Body of pancreas (tissue), 4 donors: ENCODE measurements around the gene MICOS13. TPM values are rescaled to one million over a fixed set of nuclear protein-coding genes. Genes with fewer than 3 reads are reported as not detected.
A peak's percentile ranks its signal among the peaks of the same experiment; 100 is the strongest.

Experiments
- ATAC-seq: fragments of 150-250 bp; one replicate; pipeline ENCODE4 v1.9.1; 2016
- DNase-seq, 4 donors: peaks; one replicate each; pipeline ENCODE4 v3.0.0-alpha.2; 2019
- H3K27ac ChIP-seq, 4 donors: fragments of 200-600 bp; sonication (generic); 1 replicate in 3 of 4; 2 replicates in 1 of 4; pipeline versions ENCODE4 v1.5.1 to v1.6.1; 2016 to 2019; ENCODE audit warnings: mild to moderate bottlenecking in 1 of 4, mixed read lengths in 1 of 4, moderate library complexity in 1 of 4
- H3K27me3 ChIP-seq, 2 donors: fragments of 200-600 bp; sonication (generic); one replicate each; pipeline ENCODE4 v1.6.0; 2016; ENCODE audit warnings: mild to moderate bottlenecking in 1 of 2
- H3K36me3 ChIP-seq, 2 donors: fragments of 200-600 bp; sonication (generic); replicated peaks in 1 of 2; 2 replicates each; pipeline ENCODE4 v1.5.1; 2016; ENCODE audit warnings: low read depth in 2 of 2; ENCODE audit not compliant: insufficient read depth in 1 of 2
- H3K4me1 ChIP-seq: fragments of 200-600 bp; sonication (generic); one replicate; pipeline ENCODE4 v1.6.0; 2016
- H3K4me3 ChIP-seq, 2 donors: fragments of 200-600 bp; sonication (generic); 1 replicate in 1 of 2; 2 replicates in 1 of 2; pipeline ENCODE4 v1.5.1; 2016 to 2019
- H3K9me3 ChIP-seq, 3 donors: fragments of 200-600 bp; sonication (generic); 1 replicate in 2 of 3; 2 replicates in 1 of 3; pipeline ENCODE4 v1.5.1; 2016
- CTCF ChIP-seq, 7 experiments: fragments of 450-650 bp in 4 of 7; fragments of 200-600 bp in 3 of 7; sonication (generic) in 3 of 7; IDR thresholded peaks; one replicate each; pipeline ENCODE4 v1.5.1; 2016 to 2019; ENCODE audit warnings: antibody characterized with exemption in 7 of 7
- POLR2A ChIP-seq, 3 donors: fragments of 450-650 bp; IDR thresholded peaks; one replicate each; pipeline ENCODE4 v1.6.1; 2016; ENCODE audit warnings: antibody characterized with exemption in 3 of 3, mild to moderate bottlenecking in 2 of 3
- WGBS, 2 donors: methylation state at CpG; one replicate each; pipeline ENCODE4 v1.1.5; 2017; 5-methylcytosine and 5-hydroxymethylcytosine counted together
- intact Hi-C: fragments of 100-400 bp; cut with DNase I; formaldehyde crosslinking; loops from one replicate; pipeline ENCODE4 v1.15.1; 2023
- total RNA-seq, 2 donors: library from RNA; depleted of rRNA; stranded (reverse); fragments of >200 nt; gene quantifications; one replicate each; pipeline ENCODE4 v1.1.0, GENCODE V29; 2016

Gene MICOS13
- total RNA-seq, 2 donors from 2014 or later, result 14.5 to 14.8 TPM

GRCh38 chr19:5695649-5696195, 15.4 kb upstream of the MICOS13 start:
- ATAC-seq (no peak), DNase-seq (peak in 1 of 4 donors; percentile 12)
- Histone ChIP-seq H3K36me3 (peaks cover 6 to 16% of the 10 kb centered on the region in 2 donors), H3K4me3 (no peak overlapping the region), H3K9me3 (no peaks in the 10 kb centered on the region), H3K4me1 (peaks cover 20% of the 10 kb centered on the region), H3K27me3 (no peaks in the 10 kb centered on the region), H3K27ac (no peak overlapping the region)
- 82 to 100% methylated on average over 1 to 25 of the region's 28 CpGs for WGBS, 2 donors
- intact Hi-C loops, result no loop called here
- TF ChIP-seq CTCF (IDR thresholded peaks at IDR 0.05) (no peak), POLR2A (IDR thresholded peaks at IDR 0.05) (no peak)

DNA sequence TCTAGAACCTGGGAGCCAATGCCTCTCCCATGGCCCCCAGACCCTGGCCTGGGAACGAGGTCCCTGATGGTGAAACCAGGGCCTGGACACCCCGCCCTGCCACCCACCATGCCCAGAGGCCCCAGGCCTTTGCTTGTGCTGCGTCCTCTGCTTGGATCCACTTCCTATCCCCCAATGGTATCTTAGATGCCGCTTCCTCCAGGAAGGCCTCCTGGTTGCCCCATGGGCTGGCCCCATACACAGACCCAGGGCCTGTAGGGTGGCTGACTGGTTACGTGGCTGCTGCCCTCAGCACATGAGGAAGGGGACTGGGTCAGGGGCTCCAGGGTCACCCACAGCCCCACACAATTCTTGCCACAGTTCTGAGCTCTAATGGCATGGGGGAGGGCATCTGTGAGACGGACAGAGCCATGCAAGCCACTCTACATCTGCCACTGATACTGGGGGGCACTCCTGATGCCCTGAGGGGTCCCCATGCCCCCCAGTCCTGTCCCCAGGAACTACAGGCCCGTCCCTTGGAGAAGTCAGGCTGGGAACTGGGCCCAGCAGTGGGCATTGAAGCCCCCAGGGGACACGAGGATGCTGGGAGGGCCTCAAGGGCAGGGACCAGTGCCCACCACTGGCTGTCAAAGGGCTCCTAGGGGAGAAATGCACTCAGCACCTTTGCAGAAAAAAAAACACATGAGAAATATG, 14.8 kb upstream of the MICOS13 start:
- H3K36me3 ChIP-seq, result peaks cover 6 to 16% of the 10 kb centered on the region in 2 donors
- TF ChIP-seq POLR2A (IDR thresholded peaks at IDR 0.05) (no peak), CTCF (IDR thresholded peaks at IDR 0.05) (no peak)
- H3K27me3 ChIP-seq, result no peaks in the 10 kb centered on the region
- H3K9me3 ChIP-seq, result no peaks in the 10 kb centered on the region
- H3K4me3 ChIP-seq, result no peak overlapping the region
- no peak overlapping the region for H3K27ac ChIP-seq
- 89 to 94% methylated on average over 1 to 8 of the region's 8 CpGs for WGBS, 2 donors
- intact Hi-C loops, result no loop called here
- ATAC-seq, result no peak
- H3K4me1 ChIP-seq, result peaks cover 20% of the 10 kb centered on the region
- peak in 1 of 4 donors; percentile 12 for DNase-seq

DNA sequence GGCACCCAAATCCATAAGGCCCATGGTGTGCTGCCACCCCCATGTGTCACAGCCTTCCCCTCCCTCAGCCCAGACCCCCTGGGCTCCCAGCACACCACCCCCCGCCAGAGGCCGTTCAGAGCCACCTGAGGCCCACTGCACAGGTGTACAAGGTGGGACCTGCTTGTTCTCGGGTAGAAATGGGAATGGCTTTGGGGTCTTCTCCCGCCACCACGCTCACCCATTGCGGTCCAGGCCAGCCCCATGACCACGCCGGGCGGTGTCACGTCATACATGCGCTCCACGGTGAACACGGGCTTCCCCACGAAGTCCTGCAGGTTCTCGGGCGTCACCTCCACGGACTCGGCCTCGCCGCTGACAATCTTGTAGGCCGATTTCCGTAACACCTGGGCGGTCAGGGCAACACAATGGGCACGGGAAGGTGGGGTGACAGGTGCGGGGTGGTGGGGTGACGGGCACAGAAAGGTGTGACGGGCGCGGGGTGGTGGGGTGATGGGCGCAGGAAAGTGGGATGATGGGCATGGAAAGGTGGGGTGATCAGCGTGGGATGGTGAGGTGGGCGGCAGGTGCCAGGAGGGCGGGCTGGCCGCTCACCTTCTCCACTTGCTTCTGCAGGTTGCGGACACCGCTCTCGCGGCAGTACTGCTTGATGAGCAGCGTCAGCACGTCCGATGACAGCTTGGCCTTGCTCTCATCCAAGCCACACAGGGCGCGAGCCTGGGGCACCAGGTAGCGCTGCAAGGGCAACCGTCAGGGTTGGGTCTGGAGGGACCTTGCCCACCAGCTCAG, 14.0 kb upstream of the MICOS13 start:
- Histone ChIP-seq H3K27ac (no peak overlapping the region), H3K4me3 (no peak overlapping the region), H3K27me3 (no peaks in the 10 kb centered on the region), H3K4me1 (peaks cover 23% of the 10 kb centered on the region), H3K9me3 (no peaks in the 10 kb centered on the region), H3K36me3 (peaks cover 6 to 16% of the 10 kb centered on the region in 2 donors)
- no peak for TF ChIP-seq CTCF (IDR thresholded peaks at IDR 0.05)
- no peak for TF ChIP-seq POLR2A (IDR thresholded peaks at IDR 0.05)
- WGBS, 2 donors, result 87 to 90% methylated on average over 29 to 43 of the region's 45 CpGs
- intact Hi-C loops, result no loop called here
- ATAC-seq (no peak), DNase-seq (peak in 1 of 4 donors; percentile 16)

- WGBS, 2 donors, result 90 to 94% methylated on average over 17 to 36 of the region's 39 CpGs
- H3K27me3 ChIP-seq, result no peaks in the 10 kb centered on the region
- intact Hi-C loops, result no loop called here
- ATAC-seq, result no peak
- H3K36me3 ChIP-seq, result peaks cover 4 to 15% of the 10 kb centered on the region in 2 donors
- peak in 1 of 4 donors; percentile 12 for DNase-seq
- no peak overlapping the region for H3K4me3 ChIP-seq
- H3K4me1 ChIP-seq, result peaks cover 23% of the 10 kb centered on the region
- TF ChIP-seq POLR2A (IDR thresholded peaks at IDR 0.05), result no peak
- TF ChIP-seq CTCF (IDR thresholded peaks at IDR 0.05), result no peak
- no peak overlapping the region for H3K27ac ChIP-seq
- H3K9me3 ChIP-seq, result no peaks in the 10 kb centered on the region
Measured at GRCh38 chr19:5693195-5694166, 13.2 kb upstream of the MICOS13 start.
